PC-3 (cell line): ENCODE data around the gene EPPIN. TPM values are rescaled to one million over a fixed set of nuclear protein-coding genes. Genes with fewer than 3 reads are reported as not detected.

Experiments
- ATAC-seq: fragments of 200-7000 bp; cut with Tn5 transposase; 2 replicates; pipeline ENCODE4 v1.9.1; 2020; ENCODE audit warnings: mild to moderate bottlenecking, moderate library complexity
- BruUV-seq: library from RNA; stranded (reverse); fragments of 400-500 nt; replicated peaks from 2 replicates; lab custom pipeline; 2021; lab: Mats Ljungman, UMichigan
- CTCF ChIA-PET: fragments of 300-600 bp; sonication (Branson Sonifier 250); formaldehyde crosslinking; loops from one replicate; lab custom pipeline; 2022; ENCODE audit warnings: antibody characterized with exemption; lab: Charles Lee
- POLR2A ChIA-PET: fragments of 300-600 bp; sonication (Branson Sonifier 250); formaldehyde crosslinking; loops from one replicate; lab custom pipeline; 2022; ENCODE audit warnings: antibody characterized with exemption; ENCODE audit not compliant: unreplicated experiment; lab: Charles Lee
- DNase-seq: peaks from one replicate; pipeline ENCODE4 v3.0.0-alpha.2; 2015
- H2AFZ ChIP-seq: fragments of 300-600 bp; sonication (generic); 2 replicates; pipeline ENCODE4 v1.6.0; 2016; ENCODE audit warnings: antibody characterized with exemption, low read length
- H3F3A ChIP-seq: fragments of 300-600 bp; sonication (generic); one replicate; pipeline ENCODE4 v1.6.0; 2017; ENCODE audit warnings: antibody characterized with exemption, low read length, control low read depth, mild to moderate bottlenecking; ENCODE audit not compliant: unreplicated experiment
- H3K27ac ChIP-seq: fragments of 300-600 bp; sonication (generic); 2 replicates; pipeline ENCODE4 v1.5.1; 2016; ENCODE audit warnings: mild to moderate bottlenecking, low read length
- H3K27me3 ChIP-seq: fragments of 300-600 bp; sonication (generic); 2 replicates; pipeline ENCODE4 v1.6.1; 2016; ENCODE audit warnings: low read length, mixed read lengths
- H3K36me3 ChIP-seq: fragments of 300-600 bp; sonication (generic); 2 replicates; pipeline ENCODE4 v1.6.1; 2016; ENCODE audit warnings: low read depth, mixed run types, low read length, mixed read lengths
- H3K4me1 ChIP-seq: fragments of 300-600 bp; sonication (generic); 2 replicates; pipeline ENCODE4 v1.5.1; 2016; ENCODE audit warnings: low read length; ENCODE audit not compliant: insufficient read depth
- H3K4me2 ChIP-seq: fragments of 300-600 bp; sonication (generic); 2 replicates; pipeline ENCODE4 v1.6.0; 2016; ENCODE audit warnings: low read length
- H3K4me3 ChIP-seq: fragments of 300-600 bp; sonication (generic); 2 replicates; pipeline ENCODE4 v1.5.1; 2016; ENCODE audit warnings: mild to moderate bottlenecking, low read length, mixed read lengths
- H3K79me2 ChIP-seq: fragments of 300-600 bp; sonication (generic); 2 replicates; pipeline ENCODE4 v1.6.1; 2017; ENCODE audit warnings: low read length, mixed read lengths
- H3K9ac ChIP-seq: fragments of 300-600 bp; sonication (generic); 2 replicates; pipeline ENCODE4 v1.6.0; 2016; ENCODE audit warnings: mild to moderate bottlenecking, low read length
- H3K9me2 ChIP-seq: fragments of 300-600 bp; sonication (generic); replicated peaks from 2 replicates; pipeline ENCODE4 v1.6.1; 2016; ENCODE audit warnings: mixed run types, low read length, mixed read lengths
- H3K9me3 ChIP-seq: fragments of 300-600 bp; sonication (generic); 2 replicates; pipeline ENCODE4 v1.6.1; 2016; ENCODE audit warnings: low read length, mixed read lengths
- H4K20me1 ChIP-seq: fragments of 300-600 bp; sonication (generic); 2 replicates; pipeline ENCODE4 v1.6.1; 2016; ENCODE audit warnings: low read length, mixed read lengths
- EZH2 ChIP-seq: fragments of 300-600 bp; sonication (generic); IDR thresholded peaks from one replicate; pipeline ENCODE4 v1.6.1; 2017; ENCODE audit warnings: antibody characterized with exemption, mild to moderate bottlenecking, low read length; ENCODE audit not compliant: unreplicated experiment
- EZH2phosphoT487 ChIP-seq: fragments of 300-600 bp; sonication (generic); IDR thresholded peaks from 2 replicates; pipeline ENCODE4 v1.6.1; 2018; ENCODE audit warnings: mild to moderate bottlenecking, antibody characterized with exemption, low read length, borderline replicate concordance
- intact Hi-C: fragments of 100-400 bp; cut with micrococcal nuclease; formaldehyde crosslinking; loops from 2 replicates; pipeline ENCODE4 v1.9.0; 2023
- total RNA-seq: library from RNA; depleted of rRNA; stranded (reverse); fragments of >200 nt; gene quantifications from 2 replicates; pipeline ENCODE4 v1.2.3, GENCODE V29; 2014
- TF ChIP-seq, protein P1 (sequence below): fragments of 300-600 bp; sonication (generic); conservative IDR thresholded peaks from 2 replicates; pipeline ENCODE4 v1.5.1; 2017; ENCODE audit warnings: antibody characterized with exemption, low read depth, mild to moderate bottlenecking, low read length

Gene EPPIN
- total RNA-seq, 1 experiment from 2014 or later, result not detected

DNA sequence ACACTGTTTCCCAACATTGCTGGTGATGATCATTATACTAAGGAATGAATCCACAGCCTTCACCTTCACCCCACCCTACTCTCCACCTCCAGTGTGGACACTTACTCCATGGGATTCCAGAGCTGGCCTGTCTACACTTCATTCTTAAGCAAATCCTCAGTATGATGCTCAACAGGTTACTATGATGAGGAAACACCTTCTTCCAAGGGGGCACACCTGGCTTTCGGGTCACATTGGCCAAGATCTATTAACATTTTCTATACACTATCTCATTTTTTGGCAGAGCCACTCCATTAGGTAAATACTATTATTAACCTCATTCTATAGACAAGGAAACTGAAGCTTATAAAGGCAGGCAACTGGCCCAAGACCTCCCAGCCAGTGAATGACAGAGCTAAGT, 8.0 kb upstream of the EPPIN start:
- POLR2A ChIA-PET, result no interaction called here
- Histone ChIP-seq H3F3A (no peaks in the 10 kb centered on the region), H3K36me3 (no peaks in the 10 kb centered on the region), H4K20me1 (no peaks in the 10 kb centered on the region), H3K4me1 (no peaks in the 10 kb centered on the region), H3K9ac (no peak overlapping the region), H2AFZ (no peak overlapping the region), H3K9me2 (no peaks in the 10 kb centered on the region), H3K4me2 (no peak overlapping the region), H3K79me2 (no peaks in the 10 kb centered on the region), H3K9me3 (no peaks in the 10 kb centered on the region), H3K4me3 (no peak overlapping the region), H3K27me3 (peaks cover 50% of the 10 kb centered on the region), H3K27ac (no peak overlapping the region)
- no peak for TF ChIP-seq EZH2phosphoT487
- no peak for TF ChIP-seq EZH2
- TF ChIP-seq, protein P1, sequence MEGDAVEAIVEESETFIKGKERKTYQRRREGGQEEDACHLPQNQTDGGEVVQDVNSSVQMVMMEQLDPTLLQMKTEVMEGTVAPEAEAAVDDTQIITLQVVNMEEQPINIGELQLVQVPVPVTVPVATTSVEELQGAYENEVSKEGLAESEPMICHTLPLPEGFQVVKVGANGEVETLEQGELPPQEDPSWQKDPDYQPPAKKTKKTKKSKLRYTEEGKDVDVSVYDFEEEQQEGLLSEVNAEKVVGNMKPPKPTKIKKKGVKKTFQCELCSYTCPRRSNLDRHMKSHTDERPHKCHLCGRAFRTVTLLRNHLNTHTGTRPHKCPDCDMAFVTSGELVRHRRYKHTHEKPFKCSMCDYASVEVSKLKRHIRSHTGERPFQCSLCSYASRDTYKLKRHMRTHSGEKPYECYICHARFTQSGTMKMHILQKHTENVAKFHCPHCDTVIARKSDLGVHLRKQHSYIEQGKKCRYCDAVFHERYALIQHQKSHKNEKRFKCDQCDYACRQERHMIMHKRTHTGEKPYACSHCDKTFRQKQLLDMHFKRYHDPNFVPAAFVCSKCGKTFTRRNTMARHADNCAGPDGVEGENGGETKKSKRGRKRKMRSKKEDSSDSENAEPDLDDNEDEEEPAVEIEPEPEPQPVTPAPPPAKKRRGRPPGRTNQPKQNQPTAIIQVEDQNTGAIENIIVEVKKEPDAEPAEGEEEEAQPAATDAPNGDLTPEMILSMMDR, result no peak
- DNase-seq, result no peak
- BruUV-seq, result no TSS peak
- intact Hi-C loops, result no loop called here
- no peak for ATAC-seq
- CTCF ChIA-PET, result no interaction called here

DNA sequence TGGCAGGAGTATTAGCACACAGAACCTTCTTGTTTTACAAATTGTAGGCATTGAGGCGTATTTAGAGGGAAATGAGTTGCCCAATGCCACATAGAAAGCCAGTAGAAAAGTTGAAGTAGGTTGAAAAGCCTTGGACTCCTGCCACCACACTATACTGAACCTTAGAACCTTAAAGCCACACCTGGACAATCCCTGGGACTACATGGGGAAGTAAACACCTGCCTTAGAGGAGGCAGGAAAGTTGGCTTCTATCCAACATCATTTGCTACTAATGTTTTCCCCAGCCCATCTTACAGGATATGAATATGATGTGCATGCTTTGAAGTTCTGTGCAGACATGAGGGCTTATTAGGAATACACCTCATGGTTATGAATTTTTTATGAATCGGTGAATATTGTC, 5.3 kb upstream of the EPPIN start:
- Histone ChIP-seq H3F3A (no peaks in the 10 kb centered on the region), H3K27me3 (peaks cover 32% of the 10 kb centered on the region), H3K4me2 (no peak overlapping the region), H3K9me3 (no peaks in the 10 kb centered on the region), H4K20me1 (no peaks in the 10 kb centered on the region), H3K4me3 (no peak overlapping the region), H3K79me2 (no peaks in the 10 kb centered on the region), H3K9me2 (no peaks in the 10 kb centered on the region), H3K9ac (no peak overlapping the region), H3K27ac (no peak overlapping the region), H2AFZ (no peak overlapping the region), H3K36me3 (no peaks in the 10 kb centered on the region), H3K4me1 (no peaks in the 10 kb centered on the region)
- no peak for TF ChIP-seq EZH2
- no peak for TF ChIP-seq EZH2phosphoT487
- TF ChIP-seq, protein P1, result no peak
- ChIA-PET POLR2A (no interaction called here), CTCF (no interaction called here)
- no peak for DNase-seq
- BruUV-seq, result no TSS peak
- intact Hi-C loops, result no loop called here
- no peak for ATAC-seq

DNA sequence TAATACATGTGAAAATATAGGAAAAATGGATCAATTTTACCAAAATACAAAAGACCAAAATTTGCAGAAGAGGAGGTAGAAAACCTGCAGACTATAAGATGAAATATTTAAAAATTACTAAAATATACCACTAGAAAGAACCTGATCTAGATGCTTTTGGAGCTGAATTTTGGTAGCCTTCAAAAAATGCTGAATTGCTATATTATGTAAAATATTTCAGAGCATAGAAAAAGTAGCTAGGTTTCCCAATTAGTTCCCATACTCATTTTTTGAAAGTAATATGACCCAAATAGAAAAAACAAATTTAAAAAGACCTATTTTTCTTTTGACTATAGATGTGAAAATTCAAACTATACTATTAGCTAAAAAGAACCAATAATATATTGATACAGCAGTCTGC, 3.6 kb upstream of the EPPIN start:
- TF ChIP-seq, protein P1, result no peak
- TF ChIP-seq EZH2 (no peak), EZH2phosphoT487 (no peak)
- Histone ChIP-seq H3K9ac (no peak overlapping the region), H3K27me3 (peaks cover 34% of the 10 kb centered on the region), H3K36me3 (no peaks in the 10 kb centered on the region), H3K79me2 (no peaks in the 10 kb centered on the region), H4K20me1 (no peaks in the 10 kb centered on the region), H2AFZ (no peak overlapping the region), H3F3A (no peaks in the 10 kb centered on the region), H3K9me3 (no peaks in the 10 kb centered on the region), H3K4me3 (no peak overlapping the region), H3K4me2 (no peak overlapping the region), H3K9me2 (no peaks in the 10 kb centered on the region), H3K27ac (no peak overlapping the region), H3K4me1 (no peaks in the 10 kb centered on the region)
- BruUV-seq, result no TSS peak
- intact Hi-C loops, result no loop called here
- ATAC-seq (no peak), DNase-seq (no peak)
- ChIA-PET CTCF (no interaction called here), POLR2A (no interaction called here)
